ENCODE data around the gene ECHDC1. TPM values are rescaled to one million over a fixed set of nuclear protein-coding genes. Genes with fewer than 3 reads are reported as not detected.

Gene ECHDC1
- total RNA-seq, 1 experiment from 2014 or later, result 71.0 TPM

DNA sequence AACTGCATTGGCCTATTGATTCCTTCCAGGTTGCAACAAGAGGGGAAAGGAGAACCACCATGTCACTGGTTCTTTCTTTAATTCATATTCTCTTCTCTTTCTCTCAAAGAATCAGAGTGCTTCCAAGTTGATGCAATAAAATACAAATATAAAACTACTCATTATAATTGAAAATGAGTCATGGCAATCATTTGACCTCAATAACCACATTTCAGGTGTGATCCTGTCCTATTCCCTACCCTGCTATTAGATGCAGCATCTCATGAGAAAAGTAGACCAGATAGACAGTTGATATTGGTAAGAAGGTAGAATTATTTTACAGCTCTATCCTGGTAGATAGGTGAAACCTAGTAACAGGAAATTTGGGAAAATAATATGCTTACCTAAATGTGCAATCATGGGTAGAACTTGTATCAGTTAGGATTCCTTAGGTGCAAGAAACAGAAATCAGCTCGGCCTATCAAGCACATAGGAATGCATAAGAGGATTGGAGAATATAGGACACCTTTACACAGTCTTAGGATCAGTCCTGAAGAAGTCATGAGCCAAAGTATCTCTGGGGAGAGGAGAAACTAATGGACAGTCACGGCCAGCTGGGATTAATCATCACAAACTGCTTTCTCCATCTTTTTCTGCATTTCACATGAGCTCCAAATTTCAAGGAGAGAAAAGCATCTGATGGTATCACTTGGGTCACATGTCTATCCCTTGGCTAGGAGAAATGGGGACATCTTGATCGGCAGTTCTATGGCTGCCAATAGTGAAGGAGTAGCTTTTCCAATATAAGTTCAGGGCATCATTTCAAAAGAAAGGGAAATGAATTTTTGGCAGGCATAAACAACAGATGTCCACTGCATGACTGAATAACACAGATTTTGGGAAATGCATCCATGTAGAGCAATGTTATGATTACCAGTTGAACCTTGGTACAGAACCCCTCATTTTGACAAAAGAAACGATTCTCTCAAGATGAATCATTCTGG lies 96.0 kb downstream of the ECHDC1 start:
- DNase-seq (ENCODE audit: extremely low read depth, low read depth), result no peak

DNA sequence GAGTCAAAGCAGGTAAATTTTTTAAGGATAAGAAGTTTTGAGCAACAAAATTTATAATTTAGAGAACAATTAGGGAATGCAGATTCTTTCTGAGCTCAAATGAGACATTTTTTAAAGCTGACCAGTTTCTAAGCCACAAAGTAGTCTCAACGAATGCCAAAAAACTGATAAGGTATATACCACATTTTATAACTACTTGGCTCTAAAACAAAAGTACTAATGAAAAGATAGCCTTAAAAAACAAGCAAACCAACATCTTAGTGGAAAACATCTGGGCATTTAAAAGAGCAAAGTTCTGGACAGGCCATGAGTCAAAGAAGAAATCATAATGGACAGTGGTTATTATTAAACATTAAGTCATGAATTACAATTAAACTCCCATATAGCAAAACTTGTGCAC lies 99.9 kb downstream of the ECHDC1 start:
- DNase-seq (ENCODE audit: extremely low read depth, low read depth), result no peak

Small RNAs within 50 kb of the gene (small RNA-seq; reads per million reads assigned to genes)
- 0 reads per million in 2 experiments for gene RNA5SP217

Other genes with a start within 250 kb of the ECHDC1 start
- gene RSPO3, start 224.9 kb downstream of the ECHDC1 start, total RNA-seq (2014; rRNA removed; shearing (Covaris generic)), result 10.7 and 11.8 TPM in 2 replicates
- 20.8 and 21.2 TPM in 2 replicates for gene RNF146, start 76.7 kb downstream of the ECHDC1 start, total RNA-seq (2014; rRNA removed; shearing (Covaris generic))
- gene KIAA0408, start 115.8 kb upstream of the ECHDC1 start, total RNA-seq (2014; rRNA removed; shearing (Covaris generic)), result 0.09 TPM in 1 of 2 replicates, not detected in the other
- not detected in 2 replicates for gene C6orf58, start 233.6 kb upstream of the ECHDC1 start, total RNA-seq (2014; rRNA removed; shearing (Covaris generic))